CD4-positive, alpha-beta T cell (primary cell): Measurements from ENCODE around the gene ADAMTSL1. TPM values are rescaled to one million over a fixed set of nuclear protein-coding genes. Genes with fewer than 3 reads are reported as not detected.
"Not testable (repeated sequence)": the region's sequence is repeated elsewhere in the genome, so short reads cannot be mapped to it uniquely, and the experiment has no call there.

Experiments
- ATAC-seq: fragments of 200-7000 bp; cut with Tn5 transposase; one replicate; pipeline ENCODE4 v1.10.0; 2022; ENCODE audit warnings: mild to moderate bottlenecking; ENCODE audit not compliant: poor library complexity
- CTCF ChIA-PET: fragments of 350-600 bp; sonication (Branson Sonifier 250); formaldehyde crosslinking; loops from one replicate; lab custom pipeline; 2021; ENCODE audit warnings: antibody characterized with exemption, inconsistent platforms; lab: Charles Lee
- POLR2A ChIA-PET: fragments of 350-600 bp; sonication (Branson Sonifier 250); formaldehyde crosslinking; loops from one replicate; lab custom pipeline; 2021; ENCODE audit warnings: antibody characterized with exemption, inconsistent platforms; lab: Charles Lee
- DNase-seq, 14 experiments: peaks; one replicate each; pipeline ENCODE4 v3.0.0-alpha.2; 2013 to 2020; ENCODE audit warnings: mixed read lengths in 2 of 14
- H3K27ac ChIP-seq, 2 donors: one replicate each; pipeline versions ENCODE4 v1.5.1 to v1.7.0; 2013; ENCODE audit warnings: low read length in 2 of 2, low read depth in 1 of 2, mild to moderate bottlenecking in 1 of 2
- H3K27me3 ChIP-seq, 2 experiments: 1 replicate in 1 of 2; 2 replicates in 1 of 2; pipeline versions ENCODE4 v1.6.1 to v1.7.0; 2013; ENCODE audit warnings: low read length in 2 of 2, control low read depth in 1 of 2, mild to moderate bottlenecking in 1 of 2, moderate library complexity in 1 of 2; ENCODE audit not compliant: insufficient read depth in 2 of 2, control insufficient read depth in 1 of 2
- H3K36me3 ChIP-seq: one replicate; pipeline ENCODE4 v1.6.1; 2013; ENCODE audit warnings: low read length, control low read depth; ENCODE audit not compliant: insufficient read depth
- H3K4me1 ChIP-seq: one replicate; pipeline ENCODE4 v1.6.1; 2013; ENCODE audit warnings: low read length, control low read depth; ENCODE audit not compliant: insufficient read depth
- H3K4me3 ChIP-seq: one replicate; pipeline ENCODE4 v1.5.1; 2013; ENCODE audit warnings: mild to moderate bottlenecking, low read length, moderate library complexity
- H3K9me3 ChIP-seq, 2 experiments: 1 replicate in 1 of 2; 2 replicates in 1 of 2; pipeline versions ENCODE4 v1.6.1 to v1.7.0; 2013; ENCODE audit warnings: low read length in 2 of 2, mild to moderate bottlenecking in 2 of 2, control low read depth in 1 of 2, moderate library complexity in 1 of 2; ENCODE audit not compliant: control insufficient read depth in 1 of 2, insufficient read depth in 1 of 2
- H3K27ac Mint-ChIP-seq: one replicate; pipeline ENCODE4 v1.8.0; 2020; ENCODE audit warnings: mixed read lengths
- H3K27me3 Mint-ChIP-seq: one replicate; pipeline ENCODE4 v1.8.0; 2021; ENCODE audit warnings: mixed read lengths
- H3K36me3 Mint-ChIP-seq: one replicate; pipeline ENCODE4 v1.8.0; 2021; ENCODE audit warnings: low read depth, mixed read lengths
- H3K4me1 Mint-ChIP-seq: one replicate; pipeline ENCODE4 v1.8.0; 2021; ENCODE audit warnings: low read depth, mixed read lengths
- H3K4me3 Mint-ChIP-seq: one replicate; pipeline ENCODE4 v1.8.0; 2020; ENCODE audit warnings: mild to moderate bottlenecking, mixed read lengths
- H3K9me3 Mint-ChIP-seq: one replicate; pipeline ENCODE4 v1.8.0; 2020; ENCODE audit warnings: mixed read lengths
- intact Hi-C, 2 experiments: fragments of 100-400 bp; cut with DNase I in 1 of 2; cut with micrococcal nuclease in 1 of 2; formaldehyde crosslinking; loops; one replicate each; pipeline versions ENCODE4 v1.15.1 to v1.9.0; 2023 to 2025; cut with DNase I, micrococcal nuclease
- total RNA-seq, 174 experiments: library from RNA in 2 of 174; stranded (reverse) in 2 of 174; gene quantifications; one replicate each; pipeline ENCODE4 v1.2.3 and lab custom pipeline; 2021 to 2026
- TF ChIP-seq, protein P1 (sequence below): fragments of 200-600 bp; IDR thresholded peaks from one replicate; pipeline ENCODE4 v1.8.0; 2022; ENCODE audit warnings: antibody characterized with exemption, mild to moderate bottlenecking

Gene ADAMTSL1
- total RNA-seq, 2 experiments from 2014 or later, result not detected

DNA sequence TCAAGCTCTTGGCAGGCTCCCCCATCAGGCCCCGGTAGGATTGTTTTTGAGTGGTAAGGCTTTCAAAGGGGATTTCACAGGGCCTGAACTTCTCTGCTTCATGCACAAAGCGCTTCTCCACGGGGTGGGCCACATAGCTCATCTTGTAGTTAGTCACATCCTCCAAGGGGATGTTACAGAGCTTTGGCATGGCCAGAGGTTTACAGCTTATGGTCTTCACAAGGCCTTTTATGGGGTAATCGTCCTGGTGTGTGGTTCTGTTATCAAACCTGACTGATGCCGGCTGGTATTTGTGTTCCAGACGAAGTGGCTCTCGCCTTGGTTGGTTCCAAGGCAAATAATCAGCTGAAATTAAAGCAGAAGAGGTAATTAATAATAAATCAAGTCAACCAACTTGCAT, 454.8 kb downstream of the ADAMTSL1 start:
- POLR2A ChIA-PET, result no interaction called here
- H3K27ac Mint-ChIP-seq, result no peak overlapping the region
- intact Hi-C loops, result no loop called here

DNA sequence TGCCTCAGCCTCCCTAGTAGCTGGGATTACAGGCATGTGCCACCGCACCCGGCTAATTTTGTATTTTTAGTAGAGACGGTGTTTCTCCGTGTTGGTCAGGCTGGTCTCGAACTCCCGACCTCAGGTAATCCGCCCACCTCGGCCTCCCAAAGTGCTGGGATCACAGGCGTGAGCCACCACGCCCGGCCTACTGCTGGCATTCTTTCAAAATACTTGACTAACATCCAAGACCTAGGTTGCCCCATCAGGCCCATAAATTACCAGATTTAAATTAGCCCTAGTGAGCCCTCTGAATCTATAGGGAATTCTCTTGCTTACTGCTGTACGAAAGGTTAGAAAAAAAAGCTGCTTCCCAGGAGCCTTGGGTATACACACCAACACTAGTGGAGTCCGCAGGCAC, 456.7 kb downstream of the ADAMTSL1 start:
- H3K27ac ChIP-seq, H3K4me1 ChIP-seq, H3K4me1 Mint-ChIP-seq, H3K36me3 Mint-ChIP-seq, H3K4me3 ChIP-seq, ATAC-seq, intact Hi-C loops, H3K27me3 ChIP-seq, POLR2A ChIA-PET, DNase-seq, H3K36me3 ChIP-seq, H3K9me3 Mint-ChIP-seq, H3K27me3 Mint-ChIP-seq, CTCF ChIA-PET, H3K4me3 Mint-ChIP-seq, H3K27ac Mint-ChIP-seq: not testable (repeated sequence)
- peaks cover 0 to 12% of the 10 kb centered on the region in 2 experiments for H3K9me3 ChIP-seq

More for the DNA sequence above, 454.8 kb downstream of the ADAMTSL1 start:
- Mint-ChIP-seq H3K4me1 (no peaks in the 10 kb centered on the region), H3K27me3 (no peaks in the 10 kb centered on the region), H3K36me3 (no peaks in the 10 kb centered on the region), H3K4me3 (no peak overlapping the region), H3K9me3 (no peaks in the 10 kb centered on the region)
- H3K27ac ChIP-seq, result no peak overlapping the region
- CTCF ChIA-PET, result no interaction called here
- DNase-seq, result no peak
- no peaks in the 10 kb centered on the region for H3K4me1 ChIP-seq
- no peak overlapping the region for H3K4me3 ChIP-seq
- no peaks in the 10 kb centered on the region for H3K27me3 ChIP-seq
- ATAC-seq, result no peak
- TF ChIP-seq, protein P1, sequence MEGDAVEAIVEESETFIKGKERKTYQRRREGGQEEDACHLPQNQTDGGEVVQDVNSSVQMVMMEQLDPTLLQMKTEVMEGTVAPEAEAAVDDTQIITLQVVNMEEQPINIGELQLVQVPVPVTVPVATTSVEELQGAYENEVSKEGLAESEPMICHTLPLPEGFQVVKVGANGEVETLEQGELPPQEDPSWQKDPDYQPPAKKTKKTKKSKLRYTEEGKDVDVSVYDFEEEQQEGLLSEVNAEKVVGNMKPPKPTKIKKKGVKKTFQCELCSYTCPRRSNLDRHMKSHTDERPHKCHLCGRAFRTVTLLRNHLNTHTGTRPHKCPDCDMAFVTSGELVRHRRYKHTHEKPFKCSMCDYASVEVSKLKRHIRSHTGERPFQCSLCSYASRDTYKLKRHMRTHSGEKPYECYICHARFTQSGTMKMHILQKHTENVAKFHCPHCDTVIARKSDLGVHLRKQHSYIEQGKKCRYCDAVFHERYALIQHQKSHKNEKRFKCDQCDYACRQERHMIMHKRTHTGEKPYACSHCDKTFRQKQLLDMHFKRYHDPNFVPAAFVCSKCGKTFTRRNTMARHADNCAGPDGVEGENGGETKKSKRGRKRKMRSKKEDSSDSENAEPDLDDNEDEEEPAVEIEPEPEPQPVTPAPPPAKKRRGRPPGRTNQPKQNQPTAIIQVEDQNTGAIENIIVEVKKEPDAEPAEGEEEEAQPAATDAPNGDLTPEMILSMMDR, result no peak
- H3K36me3 ChIP-seq, result no peaks in the 10 kb centered on the region
- H3K9me3 ChIP-seq, result peaks cover 0 to 9% of the 10 kb centered on the region in 2 experiments

DNA sequence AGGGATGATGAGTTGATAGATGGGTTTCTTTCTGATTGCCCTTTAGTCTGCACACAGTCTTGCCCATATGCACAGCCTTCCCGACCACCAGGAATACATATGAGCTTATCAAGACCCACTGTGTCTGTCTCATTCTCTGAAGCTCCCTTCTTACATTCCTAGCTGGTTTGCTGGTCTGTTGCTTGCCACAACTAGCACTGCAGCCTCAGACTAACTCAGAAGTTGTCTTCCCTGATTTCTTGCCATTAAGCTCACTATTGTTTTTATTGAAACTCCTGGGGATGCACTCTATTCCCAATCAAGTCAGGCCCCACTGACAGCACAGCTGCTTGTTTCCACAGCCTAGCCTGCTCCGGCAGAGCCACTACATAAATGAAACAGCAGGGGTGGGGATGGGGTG, 461.6 kb downstream of the ADAMTSL1 start:
- no peak overlapping the region for H3K4me3 ChIP-seq
- CTCF ChIA-PET, result no interaction called here
- POLR2A ChIA-PET, result no interaction called here
- DNase-seq (no peak), ATAC-seq (no peak)
- no peaks in the 10 kb centered on the region for H3K4me1 ChIP-seq
- H3K27ac ChIP-seq, result no peak overlapping the region
- no peaks in the 10 kb centered on the region for H3K36me3 Mint-ChIP-seq
- H3K4me1 Mint-ChIP-seq, result no peaks in the 10 kb centered on the region
- H3K27me3 Mint-ChIP-seq, result peaks cover 10% of the 10 kb centered on the region
- H3K9me3 Mint-ChIP-seq, result peaks cover 2% of the 10 kb centered on the region
- no peak overlapping the region for H3K4me3 Mint-ChIP-seq
- H3K27me3 ChIP-seq, result peaks cover 0 to 3% of the 10 kb centered on the region in 2 experiments
- H3K27ac Mint-ChIP-seq, result no peak overlapping the region
- TF ChIP-seq, protein P1, result no peak
- no peaks in the 10 kb centered on the region for H3K36me3 ChIP-seq
- peaks cover 0 to 5% of the 10 kb centered on the region in 2 experiments for H3K9me3 ChIP-seq
- intact Hi-C loops, result loop anchor here in 1 of 2 experiments (2.0 kb wide), 1 partner anchor 21 kb away; no protein-coding TSS in a partner anchor
